CD4-positive, alpha-beta T cell (primary cell): ENCODE data around the gene MFN2. TPM values are rescaled to one million over a fixed set of nuclear protein-coding genes. Genes with fewer than 3 reads are reported as not detected.

ENCODE experiments used
- ATAC-seq: fragments of 200-7000 bp; cut with Tn5 transposase; one replicate; pipeline ENCODE4 v1.10.0; 2022; ENCODE audit warnings: mild to moderate bottlenecking; ENCODE audit not compliant: poor library complexity
- CTCF ChIA-PET: fragments of 350-600 bp; sonication (Branson Sonifier 250); formaldehyde crosslinking; loops from one replicate; lab custom pipeline; 2021; ENCODE audit warnings: antibody characterized with exemption, inconsistent platforms; lab: Charles Lee
- POLR2A ChIA-PET: fragments of 350-600 bp; sonication (Branson Sonifier 250); formaldehyde crosslinking; loops from one replicate; lab custom pipeline; 2021; ENCODE audit warnings: antibody characterized with exemption, inconsistent platforms; lab: Charles Lee
- DNase-seq, 14 experiments: peaks; one replicate each; pipeline ENCODE4 v3.0.0-alpha.2; 2013 to 2020; ENCODE audit warnings: mixed read lengths in 2 of 14
- H3K27ac ChIP-seq, 2 donors: one replicate each; pipeline versions ENCODE4 v1.5.1 to v1.7.0; 2013; ENCODE audit warnings: low read length in 2 of 2, low read depth in 1 of 2, mild to moderate bottlenecking in 1 of 2
- H3K27me3 ChIP-seq, 2 experiments: 1 replicate in 1 of 2; 2 replicates in 1 of 2; pipeline versions ENCODE4 v1.6.1 to v1.7.0; 2013; ENCODE audit warnings: low read length in 2 of 2, control low read depth in 1 of 2, mild to moderate bottlenecking in 1 of 2, moderate library complexity in 1 of 2; ENCODE audit not compliant: insufficient read depth in 2 of 2, control insufficient read depth in 1 of 2
- H3K36me3 ChIP-seq: one replicate; pipeline ENCODE4 v1.6.1; 2013; ENCODE audit warnings: low read length, control low read depth; ENCODE audit not compliant: insufficient read depth
- H3K4me1 ChIP-seq: one replicate; pipeline ENCODE4 v1.6.1; 2013; ENCODE audit warnings: low read length, control low read depth; ENCODE audit not compliant: insufficient read depth
- H3K4me3 ChIP-seq: one replicate; pipeline ENCODE4 v1.5.1; 2013; ENCODE audit warnings: mild to moderate bottlenecking, low read length, moderate library complexity
- H3K9me3 ChIP-seq, 2 experiments: 1 replicate in 1 of 2; 2 replicates in 1 of 2; pipeline versions ENCODE4 v1.6.1 to v1.7.0; 2013; ENCODE audit warnings: low read length in 2 of 2, mild to moderate bottlenecking in 2 of 2, control low read depth in 1 of 2, moderate library complexity in 1 of 2; ENCODE audit not compliant: control insufficient read depth in 1 of 2, insufficient read depth in 1 of 2
- H3K27ac Mint-ChIP-seq: one replicate; pipeline ENCODE4 v1.8.0; 2020; ENCODE audit warnings: mixed read lengths
- H3K27me3 Mint-ChIP-seq: one replicate; pipeline ENCODE4 v1.8.0; 2021; ENCODE audit warnings: mixed read lengths
- H3K36me3 Mint-ChIP-seq: one replicate; pipeline ENCODE4 v1.8.0; 2021; ENCODE audit warnings: low read depth, mixed read lengths
- H3K4me1 Mint-ChIP-seq: one replicate; pipeline ENCODE4 v1.8.0; 2021; ENCODE audit warnings: low read depth, mixed read lengths
- H3K4me3 Mint-ChIP-seq: one replicate; pipeline ENCODE4 v1.8.0; 2020; ENCODE audit warnings: mild to moderate bottlenecking, mixed read lengths
- H3K9me3 Mint-ChIP-seq: one replicate; pipeline ENCODE4 v1.8.0; 2020; ENCODE audit warnings: mixed read lengths
- CTCF ChIP-seq: fragments of 200-600 bp; IDR thresholded peaks from one replicate; pipeline ENCODE4 v1.8.0; 2022; ENCODE audit warnings: antibody characterized with exemption, mild to moderate bottlenecking
- intact Hi-C, 2 experiments: fragments of 100-400 bp; cut with DNase I in 1 of 2; cut with micrococcal nuclease in 1 of 2; formaldehyde crosslinking; loops; one replicate each; pipeline versions ENCODE4 v1.15.1 to v1.9.0; 2023 to 2025; cut with DNase I, micrococcal nuclease
- total RNA-seq, 174 experiments: library from RNA in 2 of 174; stranded (reverse) in 2 of 174; gene quantifications; one replicate each; pipeline ENCODE4 v1.2.3 and lab custom pipeline; 2021 to 2026

Gene MFN2
- total RNA-seq, 2 experiments from 2014 or later = 33.0 to 38.1 TPM

GRCh38 chr1:11989669-11990068 lies 9.4 kb downstream of the MFN2 start:
- Histone ChIP-seq H3K4me3 (no peak overlapping the region), H3K27ac (no peak overlapping the region), H3K9me3 (no peaks in the 10 kb centered on the region), H3K36me3 (peaks cover 65% of the 10 kb centered on the region), H3K27me3 (no peaks in the 10 kb centered on the region), H3K4me1 (peaks cover 3% of the 10 kb centered on the region)
- no peak for ATAC-seq
- Mint-ChIP-seq H3K4me3 (no peak overlapping the region), H3K27me3 (no peaks in the 10 kb centered on the region), H3K27ac (no peak overlapping the region), H3K36me3 (peaks cover 67% of the 10 kb centered on the region), H3K9me3 (no peaks in the 10 kb centered on the region), H3K4me1 (peaks cover 11% of the 10 kb centered on the region)
- no peak for TF ChIP-seq CTCF
- POLR2A ChIA-PET = no interaction called here
- DNase-seq = no peak
- CTCF ChIA-PET = no interaction called here
- intact Hi-C loops = no loop called here

- H3K9me3 Mint-ChIP-seq = no peaks in the 10 kb centered on the region
- ChIA-PET CTCF (no interaction called here), POLR2A (interaction anchor here (1.0 kb wide), 1 partner anchor 82 kb away, joined by 3 read pairs; no protein-coding TSS in a partner anchor)
- DNase-seq (no peak), ATAC-seq (no peak)
- H3K36me3 ChIP-seq = peaks cover 69% of the 10 kb centered on the region
- H3K27me3 Mint-ChIP-seq = no peaks in the 10 kb centered on the region
- no peak overlapping the region for H3K4me3 ChIP-seq
- intact Hi-C loops = no loop called here
- H3K4me1 ChIP-seq = no peaks in the 10 kb centered on the region
- no peak overlapping the region for H3K4me3 Mint-ChIP-seq
- H3K27ac ChIP-seq = no peak overlapping the region
- H3K27ac Mint-ChIP-seq = no peak overlapping the region
- peaks cover 69% of the 10 kb centered on the region for H3K36me3 Mint-ChIP-seq
- H3K9me3 ChIP-seq = no peaks in the 10 kb centered on the region
- peaks cover 7% of the 10 kb centered on the region for H3K4me1 Mint-ChIP-seq
- H3K27me3 ChIP-seq = no peaks in the 10 kb centered on the region
- no peak for TF ChIP-seq CTCF
Measured at GRCh38 chr1:11990303-11991032, 10.2 kb downstream of the MFN2 start.

GRCh38 chr1:11991969-11992676 lies 11.9 kb downstream of the MFN2 start:
- no peak overlapping the region for H3K4me3 Mint-ChIP-seq
- Histone ChIP-seq H3K36me3 (peaks cover 75% of the 10 kb centered on the region), H3K27me3 (no peaks in the 10 kb centered on the region), H3K27ac (no peak overlapping the region), H3K9me3 (no peaks in the 10 kb centered on the region), H3K4me3 (no peak overlapping the region), H3K4me1 (no peaks in the 10 kb centered on the region)
- no peaks in the 10 kb centered on the region for H3K4me1 Mint-ChIP-seq
- intact Hi-C loops = no loop called here
- DNase-seq (no peak), ATAC-seq (no peak)
- peaks cover 77% of the 10 kb centered on the region for H3K36me3 Mint-ChIP-seq
- H3K9me3 Mint-ChIP-seq = no peaks in the 10 kb centered on the region
- no peaks in the 10 kb centered on the region for H3K27me3 Mint-ChIP-seq
- no peak for TF ChIP-seq CTCF
- ChIA-PET CTCF (no interaction called here), POLR2A (interaction anchor here (1.6 kb wide), 1 partner anchor 84 kb away, joined by 4 read pairs; no protein-coding TSS in a partner anchor)
- no peak overlapping the region for H3K27ac Mint-ChIP-seq
